Measurements from ENCODE around the gene RRP36.
A peak's percentile ranks its signal among the peaks of the same experiment; 100 is the strongest.

The RRP36 gene

DNA sequence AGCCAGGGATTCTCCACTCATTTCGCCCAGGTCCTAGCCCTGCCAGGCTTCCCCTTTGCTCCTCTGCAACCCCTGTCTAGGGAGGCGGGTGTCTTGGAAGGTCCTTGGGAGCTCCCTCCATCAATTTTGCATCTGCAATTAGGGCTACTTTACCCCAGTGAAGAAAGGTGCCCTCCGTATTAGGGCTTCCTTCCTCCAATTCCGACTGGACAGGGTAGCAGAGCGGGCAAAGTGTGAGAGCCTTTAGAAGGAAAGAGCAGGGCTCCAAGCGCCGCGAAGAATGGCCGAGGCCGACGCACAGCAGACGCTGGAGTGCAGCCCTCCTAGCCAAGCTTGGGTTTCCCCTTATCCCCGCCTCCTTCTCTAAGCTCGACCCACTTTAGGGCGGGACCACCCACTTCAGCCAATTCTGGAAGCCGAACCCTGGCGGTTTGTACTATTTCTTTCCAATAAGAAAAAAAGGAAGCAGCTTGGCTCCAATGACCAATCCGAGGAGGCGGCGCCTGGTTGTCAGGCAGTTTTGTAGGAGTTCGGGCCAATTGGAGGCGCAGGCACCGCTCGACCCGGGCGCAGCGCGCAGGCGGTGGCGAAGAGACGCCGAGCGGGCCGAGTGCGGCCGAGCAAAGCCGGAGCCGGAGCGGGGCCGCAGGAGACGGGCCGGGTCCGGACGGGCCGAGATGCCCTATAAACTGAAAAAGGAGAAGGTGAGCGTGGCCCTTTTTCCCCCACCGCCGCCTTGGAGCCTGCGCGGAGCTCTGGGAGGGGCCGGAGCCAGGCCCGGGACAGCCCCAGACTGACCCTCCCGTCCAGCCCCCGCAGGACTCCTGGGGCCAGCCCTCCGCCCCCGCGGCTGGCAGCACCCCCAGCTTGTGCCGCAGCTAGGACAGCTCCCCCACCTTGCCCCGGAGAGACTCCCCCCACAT lies 37.2 kb upstream of the RRP36 start, which contains the start of gene PPP2R5D:
TSS of gene PPP2R5D (plus strand) at position 570 of the 923 bp plus-strand sequence. CDS start at position 678, 108 bp downstream.
- TF ChIP-seq, protein P1, sequence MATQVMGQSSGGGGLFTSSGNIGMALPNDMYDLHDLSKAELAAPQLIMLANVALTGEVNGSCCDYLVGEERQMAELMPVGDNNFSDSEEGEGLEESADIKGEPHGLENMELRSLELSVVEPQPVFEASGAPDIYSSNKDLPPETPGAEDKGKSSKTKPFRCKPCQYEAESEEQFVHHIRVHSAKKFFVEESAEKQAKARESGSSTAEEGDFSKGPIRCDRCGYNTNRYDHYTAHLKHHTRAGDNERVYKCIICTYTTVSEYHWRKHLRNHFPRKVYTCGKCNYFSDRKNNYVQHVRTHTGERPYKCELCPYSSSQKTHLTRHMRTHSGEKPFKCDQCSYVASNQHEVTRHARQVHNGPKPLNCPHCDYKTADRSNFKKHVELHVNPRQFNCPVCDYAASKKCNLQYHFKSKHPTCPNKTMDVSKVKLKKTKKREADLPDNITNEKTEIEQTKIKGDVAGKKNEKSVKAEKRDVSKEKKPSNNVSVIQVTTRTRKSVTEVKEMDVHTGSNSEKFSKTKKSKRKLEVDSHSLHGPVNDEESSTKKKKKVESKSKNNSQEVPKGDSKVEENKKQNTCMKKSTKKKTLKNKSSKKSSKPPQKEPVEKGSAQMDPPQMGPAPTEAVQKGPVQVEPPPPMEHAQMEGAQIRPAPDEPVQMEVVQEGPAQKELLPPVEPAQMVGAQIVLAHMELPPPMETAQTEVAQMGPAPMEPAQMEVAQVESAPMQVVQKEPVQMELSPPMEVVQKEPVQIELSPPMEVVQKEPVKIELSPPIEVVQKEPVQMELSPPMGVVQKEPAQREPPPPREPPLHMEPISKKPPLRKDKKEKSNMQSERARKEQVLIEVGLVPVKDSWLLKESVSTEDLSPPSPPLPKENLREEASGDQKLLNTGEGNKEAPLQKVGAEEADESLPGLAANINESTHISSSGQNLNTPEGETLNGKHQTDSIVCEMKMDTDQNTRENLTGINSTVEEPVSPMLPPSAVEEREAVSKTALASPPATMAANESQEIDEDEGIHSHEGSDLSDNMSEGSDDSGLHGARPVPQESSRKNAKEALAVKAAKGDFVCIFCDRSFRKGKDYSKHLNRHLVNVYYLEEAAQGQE (IDR thresholded peaks at IDR 0.05; ENCODE audit: insufficient read depth in 1 of 2, low read depth in 2 of 2, low read length in 2 of 2): no peak
- no peak for TF ChIP-seq SIN3A (IDR thresholded peaks at IDR 0.05; ENCODE audit: borderline replicate concordance, insufficient read depth, low read length)
- 0 out of 2 replicates have a peak, but pooled peaks have one; percentile 72 for TF ChIP-seq TAF1 (IDR thresholded peaks at IDR 0.05; ENCODE audit: borderline replicate concordance, insufficient read depth, low read length)
- peak; percentile 5 for TF ChIP-seq FOXP2 (optimal IDR thresholded peaks at IDR 0.05; ENCODE audit: borderline replicate concordance, extremely low read depth, extremely low read length, insufficient read depth)
- TF ChIP-seq POLR2AphosphoS5 (IDR thresholded peaks at IDR 0.05; ENCODE audit: low read depth, low read length): peak; percentile 95

DNA sequence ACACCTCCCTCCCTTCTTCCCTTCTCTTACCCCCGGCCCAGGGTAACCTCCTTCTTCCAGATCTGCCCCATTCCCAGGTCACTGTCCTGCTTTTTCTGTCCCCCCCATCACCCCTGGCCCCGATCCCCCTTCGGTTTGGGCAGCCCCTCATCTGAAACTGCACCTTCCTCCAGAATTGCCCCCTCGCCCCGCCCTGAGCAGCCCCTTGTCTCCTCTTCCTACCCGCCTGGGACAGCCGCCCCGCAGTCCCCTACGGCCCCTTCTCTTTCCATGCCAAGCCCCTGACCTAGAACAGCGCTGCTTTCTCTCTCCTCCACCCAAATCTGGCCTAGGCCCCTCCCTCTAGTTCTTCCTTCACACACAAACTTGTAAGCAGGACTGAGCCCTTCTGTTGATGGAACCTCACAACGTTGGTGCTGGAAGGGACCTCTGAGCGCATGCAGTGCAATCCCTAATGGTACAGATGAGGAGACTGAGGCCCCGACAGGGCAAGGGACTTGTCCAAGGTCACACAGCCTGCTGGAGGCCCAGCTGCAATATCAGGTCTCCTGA lies 36.4 kb upstream of the RRP36 start:
- TF ChIP-seq TAF1 (IDR thresholded peaks at IDR 0.05; ENCODE audit: borderline replicate concordance, insufficient read depth, low read length): no peak
- no peak for TF ChIP-seq POLR2AphosphoS5 (IDR thresholded peaks at IDR 0.05; ENCODE audit: low read depth, low read length)
- TF ChIP-seq SIN3A (IDR thresholded peaks at IDR 0.05; ENCODE audit: borderline replicate concordance, insufficient read depth, low read length): no peak
- TF ChIP-seq, protein P1 (IDR thresholded peaks at IDR 0.05; ENCODE audit: insufficient read depth in 1 of 2, low read depth in 2 of 2, low read length in 2 of 2): no peak
- no peak for TF ChIP-seq FOXP2 (optimal IDR thresholded peaks at IDR 0.05; ENCODE audit: borderline replicate concordance, extremely low read depth, extremely low read length, insufficient read depth)

GRCh38 chr6:42987533-42988451 lies 33.6 kb upstream of the RRP36 start:
- TF ChIP-seq TAF1 (IDR thresholded peaks at IDR 0.05; ENCODE audit: borderline replicate concordance, insufficient read depth, low read length): no peak
- TF ChIP-seq SIN3A (IDR thresholded peaks at IDR 0.05; ENCODE audit: borderline replicate concordance, insufficient read depth, low read length): no peak
- TF ChIP-seq, protein P1 (IDR thresholded peaks at IDR 0.05; ENCODE audit: insufficient read depth in 1 of 2, low read depth in 2 of 2, low read length in 2 of 2): no peak
- no peak for TF ChIP-seq POLR2AphosphoS5 (IDR thresholded peaks at IDR 0.05; ENCODE audit: low read depth, low read length)
- TF ChIP-seq FOXP2 (optimal IDR thresholded peaks at IDR 0.05; ENCODE audit: borderline replicate concordance, extremely low read depth, extremely low read length, insufficient read depth): no peak

GRCh38 chr6:42988486-42989020 lies 32.9 kb upstream of the RRP36 start:
- TF ChIP-seq POLR2AphosphoS5 (IDR thresholded peaks at IDR 0.05; ENCODE audit: low read depth, low read length) (no peak), SIN3A (IDR thresholded peaks at IDR 0.05; ENCODE audit: borderline replicate concordance, insufficient read depth, low read length) (no peak), FOXP2 (optimal IDR thresholded peaks at IDR 0.05; ENCODE audit: borderline replicate concordance, extremely low read depth, extremely low read length, insufficient read depth) (no peak), TAF1 (IDR thresholded peaks at IDR 0.05; ENCODE audit: borderline replicate concordance, insufficient read depth, low read length) (no peak)
- TF ChIP-seq, protein P1 (IDR thresholded peaks at IDR 0.05; ENCODE audit: insufficient read depth in 1 of 2, low read depth in 2 of 2, low read length in 2 of 2): no peak

Measured in PFSK-1 (cell line).